Naive thymus-derived CD8-positive, alpha-beta T cell (primary cell): ENCODE data around the gene EBF4. TPM values are rescaled to one million over a fixed set of nuclear protein-coding genes. Genes with fewer than 3 reads are reported as not detected.

Experiments
- ATAC-seq, 2 donors: fragments of 150-1000 bp; cut with Tn5 transposase in 1 of 2; sonication (Bioruptor Pico), chemical (Tn5 transposase) in 1 of 2; 1 replicate in 1 of 2; 2 replicates in 1 of 2; pipeline ENCODE4 v1.10.0; 2021; ENCODE audit warnings: mild to moderate bottlenecking in 2 of 2, moderate library complexity in 2 of 2
- POLR2A ChIA-PET: fragments of 350-600 bp; sonication (Branson Sonifier 250); formaldehyde crosslinking; loops from one replicate; lab custom pipeline; 2021; ENCODE audit warnings: antibody characterized with exemption; lab: Charles Lee
- DNase-seq, 10 donors: peaks; one replicate each; pipeline versions ENCODE4 v3.0.0 to v3.0.0-alpha.2; 2020 to 2022
- H3K27ac Mint-ChIP-seq, 10 donors: one replicate each; pipeline ENCODE4 v1.8.0; 2020 to 2022; ENCODE audit warnings: mild to moderate bottlenecking in 10 of 10, mixed read lengths in 10 of 10, moderate library complexity in 4 of 10, inconsistent platforms in 1 of 10
- H3K27me3 Mint-ChIP-seq, 5 donors: one replicate each; pipeline ENCODE4 v1.8.0; 2021 to 2022; ENCODE audit warnings: mixed read lengths in 5 of 5
- H3K36me3 Mint-ChIP-seq, 3 donors: one replicate each; pipeline ENCODE4 v1.8.0; 2020 to 2022; ENCODE audit warnings: mixed read lengths in 3 of 3, mild to moderate bottlenecking in 2 of 3, inconsistent platforms in 1 of 3
- H3K4me1 Mint-ChIP-seq, 4 donors: one replicate each; pipeline ENCODE4 v1.8.0; 2021 to 2022; ENCODE audit warnings: mixed read lengths in 4 of 4
- H3K4me3 Mint-ChIP-seq, 10 donors: one replicate each; pipeline ENCODE4 v1.8.0; 2020 to 2022; ENCODE audit warnings: mild to moderate bottlenecking in 10 of 10, mixed read lengths in 10 of 10, moderate library complexity in 6 of 10, inconsistent platforms in 1 of 10
- H3K9me3 Mint-ChIP-seq, 9 donors: one replicate each; pipeline ENCODE4 v1.8.0; 2020 to 2022; ENCODE audit warnings: mixed read lengths in 9 of 9, mild to moderate bottlenecking in 3 of 9, inconsistent platforms in 1 of 9, moderate library complexity in 1 of 9
- polyA plus RNA-seq, 3 donors: library from polyadenylated mRNA; unstranded; fragments of 300-500 nt; fragmentation: Illumina TruSeq; gene quantifications; one replicate each; pipeline ENCODE4 v1.2.3, GENCODE V29; 2021
- total RNA-seq, 8 experiments: library from RNA in 2 of 8; stranded (reverse) in 2 of 8; gene quantifications; one replicate each; pipeline ENCODE4 v1.2.3 and lab custom pipeline; 2021 to 2026

Gene EBF4
- total and polyA plus RNA-seq, 5 experiments from 2014 or later = 0.37 to 14.9 (median 2.2) TPM

DNA sequence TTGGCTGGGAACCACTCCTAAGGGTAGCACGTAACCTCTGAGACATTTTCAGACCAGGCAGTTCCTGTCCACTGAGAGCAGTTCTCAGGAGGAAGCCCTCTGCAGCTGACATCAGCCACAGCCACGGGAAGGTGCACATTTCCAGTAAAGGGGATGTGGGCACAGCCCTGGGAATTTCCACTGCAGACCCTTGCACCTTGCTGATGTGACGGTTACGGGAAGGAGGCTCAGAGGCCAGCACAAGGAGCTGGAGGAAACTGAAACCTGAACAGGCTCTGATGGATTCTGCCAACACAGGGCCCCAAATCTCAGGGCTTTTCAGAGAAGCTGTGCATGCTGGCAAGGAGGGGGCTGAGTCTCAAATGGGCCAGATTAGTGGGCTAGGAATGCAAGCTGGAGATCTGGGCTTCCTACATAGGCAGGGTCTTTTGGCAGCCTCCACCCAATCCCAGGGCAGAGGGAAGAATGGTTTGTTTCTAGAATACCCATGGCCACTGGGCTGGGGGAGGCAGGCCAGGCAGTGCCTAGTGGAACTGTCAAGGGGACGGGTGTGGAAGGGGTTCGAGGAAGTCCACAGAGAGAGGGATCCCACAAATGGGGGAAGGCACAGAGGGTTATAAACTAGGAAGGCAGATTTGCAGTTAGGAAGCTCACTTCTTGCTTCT, 14.2 kb downstream of the EBF4 start:
- Mint-ChIP-seq H3K4me1 (peaks cover 0 to 2% (median 0%) of the 10 kb centered on the region in 4 donors), H3K27me3 (peaks cover 0 to 18% (median 9%) of the 10 kb centered on the region in 5 donors), H3K9me3 (no peaks in the 10 kb centered on the region), H3K36me3 (no peaks in the 10 kb centered on the region), H3K4me3 (peak overlapping the region in 1 of 10 donors; percentile 19), H3K27ac (peak overlapping the region in 2 of 10 donors; percentile 84 to 91)
- no peak for DNase-seq
- ATAC-seq = no peak
- POLR2A ChIA-PET = no interaction called here

DNA sequence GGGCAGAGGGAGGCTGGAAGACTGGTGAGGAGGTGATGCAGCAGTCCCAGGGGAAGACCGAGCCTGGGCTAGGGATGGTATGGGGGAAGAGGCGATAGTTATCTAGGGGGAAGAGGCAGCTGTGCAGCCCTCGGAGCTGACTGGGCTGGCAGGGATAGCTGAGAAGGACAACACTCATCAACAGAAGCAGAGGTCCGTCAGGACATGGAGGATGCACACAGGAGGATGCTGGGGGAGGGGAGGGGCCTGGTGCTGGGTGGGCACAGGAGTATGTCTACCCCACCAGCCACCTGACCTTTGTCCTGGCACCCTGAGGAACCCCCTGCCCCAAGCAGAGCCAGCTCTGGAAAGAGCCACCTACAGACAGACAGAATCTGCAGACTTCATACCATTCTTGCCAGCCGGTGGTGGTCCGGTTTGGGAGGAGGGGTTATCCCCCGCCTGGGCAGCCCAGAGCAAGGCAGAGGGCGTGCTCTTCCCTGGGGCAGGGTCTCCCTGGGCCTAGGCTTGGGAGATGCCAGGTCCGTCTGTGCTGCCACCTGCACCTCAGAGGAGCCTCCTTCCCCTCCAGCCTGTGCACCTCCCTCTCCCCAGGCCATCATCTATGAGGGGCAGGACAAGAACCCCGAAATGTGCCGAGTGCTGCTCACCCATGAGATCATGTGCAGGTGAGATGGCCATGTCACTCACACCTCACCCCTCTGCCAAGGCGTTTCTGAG, 14.9 kb downstream of the EBF4 start:
- Mint-ChIP-seq H3K4me3 (no peak overlapping the region), H3K36me3 (no peaks in the 10 kb centered on the region), H3K27me3 (peaks cover 0 to 18% (median 7%) of the 10 kb centered on the region in 5 donors), H3K9me3 (no peaks in the 10 kb centered on the region), H3K27ac (peak overlapping the region in 2 of 10 donors; percentile 84 to 91), H3K4me1 (peaks cover 0 to 2% (median 0%) of the 10 kb centered on the region in 4 donors)
- POLR2A ChIA-PET = interaction anchor here (1.7 kb wide), 1 partner anchor 22 kb away, joined by 3 read pairs; no protein-coding TSS in a partner anchor
- DNase-seq (no peak), ATAC-seq (no peak)

DNA sequence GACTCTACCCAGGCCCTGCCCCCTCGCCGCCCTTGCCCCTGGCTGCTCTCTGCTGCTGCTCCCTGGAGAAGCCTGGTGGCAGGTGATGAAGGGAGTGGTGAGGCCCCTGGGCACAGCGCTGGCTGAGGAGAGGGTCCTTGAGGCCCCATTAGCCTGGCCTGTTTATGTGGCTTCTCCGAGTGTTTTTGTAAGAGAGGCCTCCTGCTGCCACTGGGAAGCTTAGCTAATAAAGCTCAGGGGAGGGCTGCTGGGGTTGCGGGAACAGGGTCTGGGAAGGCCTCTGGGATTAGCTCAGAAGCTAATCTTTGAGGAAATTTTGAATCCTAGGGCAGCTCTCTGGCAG, 15.5 kb downstream of the EBF4 start:
- POLR2A ChIA-PET = interaction anchor here (1.7 kb wide), 1 partner anchor 22 kb away, joined by 3 read pairs; no protein-coding TSS in a partner anchor
- H3K9me3 Mint-ChIP-seq = no peaks in the 10 kb centered on the region
- H3K27me3 Mint-ChIP-seq = peaks cover 0 to 18% (median 7%) of the 10 kb centered on the region in 5 donors
- no peak overlapping the region for H3K4me3 Mint-ChIP-seq
- no peaks in the 10 kb centered on the region for H3K36me3 Mint-ChIP-seq
- DNase-seq (no peak), ATAC-seq (no peak)
- H3K27ac Mint-ChIP-seq = no peak overlapping the region
- peaks cover 0 to 2% (median 0%) of the 10 kb centered on the region in 4 donors for H3K4me1 Mint-ChIP-seq

- DNase-seq (no peak), ATAC-seq (no peak)
- H3K9me3 Mint-ChIP-seq = no peaks in the 10 kb centered on the region
- H3K4me3 Mint-ChIP-seq = no peak overlapping the region
- no peaks in the 10 kb centered on the region for H3K36me3 Mint-ChIP-seq
- H3K4me1 Mint-ChIP-seq = peaks cover 0 to 2% (median 0%) of the 10 kb centered on the region in 4 donors
- peaks cover 0 to 18% (median 7%) of the 10 kb centered on the region in 5 donors for H3K27me3 Mint-ChIP-seq
- H3K27ac Mint-ChIP-seq = no peak overlapping the region
- POLR2A ChIA-PET = interaction anchor here (0.6 to 1.7 kb wide), 2 partner anchors 12 to 23 kb away, joined by 3 read pairs; no protein-coding TSS in a partner anchor
Measured at GRCh38 chr20:2708665-2709064, 16.1 kb downstream of the EBF4 start.

DNA sequence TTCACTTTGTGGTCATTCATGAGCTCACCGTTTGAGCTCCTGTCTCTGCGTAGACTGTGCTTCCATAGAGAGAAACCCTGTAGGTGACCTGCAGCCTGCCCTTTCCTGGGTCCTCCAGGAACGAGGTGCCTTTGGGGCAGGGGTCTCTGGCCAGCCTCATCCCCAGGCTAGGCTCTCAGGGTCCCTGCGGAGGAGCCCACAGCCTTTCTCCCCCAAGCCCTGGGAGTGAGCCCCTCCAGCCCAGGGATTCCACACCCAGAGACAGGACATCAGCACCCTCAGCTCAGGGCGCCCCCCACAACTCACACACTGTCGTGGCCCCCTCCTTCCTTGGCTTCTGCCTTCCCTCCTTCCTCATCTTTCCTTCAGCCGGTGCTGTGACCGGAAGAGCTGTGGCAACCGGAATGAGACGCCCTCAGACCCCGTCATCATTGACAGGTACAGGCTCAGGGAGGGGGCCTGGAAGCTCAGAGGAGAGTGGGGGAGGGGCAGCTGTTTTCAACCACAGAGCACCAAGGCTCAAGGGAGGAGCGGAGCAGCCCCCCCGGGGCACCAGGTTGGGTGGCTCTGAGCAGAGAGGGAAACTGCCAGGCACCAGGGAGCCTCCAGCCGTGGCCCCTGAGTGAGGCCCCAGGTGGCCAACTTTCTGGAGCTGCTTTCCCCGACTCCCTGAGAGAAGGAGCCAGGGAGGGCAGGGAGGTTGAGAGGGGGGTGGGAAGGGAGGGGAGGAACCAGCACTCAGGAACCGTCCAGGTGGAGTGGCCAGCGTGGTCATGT, 16.8 kb downstream of the EBF4 start:
- Mint-ChIP-seq H3K4me1 (peaks cover 0 to 4% (median 2%) of the 10 kb centered on the region in 4 donors), H3K36me3 (no peaks in the 10 kb centered on the region), H3K27me3 (peaks cover 0 to 18% (median 7%) of the 10 kb centered on the region in 5 donors), H3K9me3 (no peaks in the 10 kb centered on the region), H3K27ac (peak overlapping the region in 2 of 10 donors; percentile 13 to 69), H3K4me3 (no peak overlapping the region)
- DNase-seq (no peak), ATAC-seq (no peak)
- POLR2A ChIA-PET = interaction anchor here (0.6 to 1.7 kb wide), 2 partner anchors 13 to 24 kb away, joined by 3 read pairs; no protein-coding TSS in a partner anchor

GRCh38 chr20:2713285-2713684, 20.7 kb downstream of the EBF4 start:
- peak in 4 of 10 donors; percentile 31 to 67 (median 56) for DNase-seq
- H3K9me3 Mint-ChIP-seq = peaks cover 0 to 4% (median 0%) of the 10 kb centered on the region in 9 donors
- peak; percentile 78 to 93 for ATAC-seq
- peaks cover 0 to 4% (median 0%) of the 10 kb centered on the region in 5 donors for H3K27me3 Mint-ChIP-seq
- no peak overlapping the region for H3K4me3 Mint-ChIP-seq
- H3K4me1 Mint-ChIP-seq = peaks cover 0 to 3% (median 2%) of the 10 kb centered on the region in 4 donors
- H3K27ac Mint-ChIP-seq = no peak overlapping the region
- POLR2A ChIA-PET = interaction anchor here (0.6 to 3.6 kb wide), 6 partner anchors 16 to 288 kb away, joined by 3 to 28 read pairs (median 4); no protein-coding TSS in a partner anchor
- H3K36me3 Mint-ChIP-seq = peaks cover 0 to 5% (median 0%) of the 10 kb centered on the region in 3 donors

GRCh38 chr20:2729251-2729713, 36.7 kb downstream of the EBF4 start:
- peak overlapping the region; percentile 20 to 97 (median 94) for H3K27ac Mint-ChIP-seq
- H3K9me3 Mint-ChIP-seq = peaks cover 0 to 13% (median 10%) of the 10 kb centered on the region in 9 donors
- H3K36me3 Mint-ChIP-seq = peaks cover 0 to 18% (median 12%) of the 10 kb centered on the region in 3 donors
- ATAC-seq (peak; percentile 97 to 98), DNase-seq (peak in 8 of 10 donors; percentile 27 to 71 (median 45))
- H3K4me1 Mint-ChIP-seq = peaks cover 9 to 34% (median 28%) of the 10 kb centered on the region in 4 donors
- H3K27me3 Mint-ChIP-seq = peaks cover 0 to 7% (median 0%) of the 10 kb centered on the region in 5 donors
- POLR2A ChIA-PET = interaction anchor here (0.7 to 6.8 kb wide), 13 partner anchors 10 to 144 kb away, joined by 3 to 150 read pairs (median 8); partner anchors contain the start of genes EBF4, IDH3B, NOP56 and PTPRA
- H3K4me3 Mint-ChIP-seq = peak overlapping the region; percentile 58 to 83 (median 73)

DNA sequence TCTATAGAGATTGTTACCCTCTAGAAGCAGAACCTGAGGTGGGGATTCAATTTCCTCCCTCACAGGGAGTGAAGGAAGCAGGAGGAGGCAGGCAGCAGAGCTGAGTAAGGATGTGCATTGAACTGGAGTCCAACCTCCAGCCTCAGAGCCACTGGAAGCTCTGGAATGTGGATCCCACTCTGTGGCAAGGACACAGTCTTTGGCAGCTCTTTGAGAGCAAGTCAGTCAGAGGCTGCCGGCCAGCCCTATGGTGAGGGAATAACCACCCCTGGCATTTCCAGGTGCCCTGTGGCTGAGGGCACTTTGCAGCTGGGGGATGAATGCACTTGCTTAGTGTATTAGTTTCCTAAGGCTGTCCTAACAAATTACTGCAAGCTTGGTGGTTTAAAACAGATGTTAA, 37.2 kb downstream of the EBF4 start:
- DNase-seq = no peak
- Mint-ChIP-seq H3K27ac (peak overlapping the region; percentile 20 to 97 (median 94)), H3K27me3 (peaks cover 0 to 8% (median 0%) of the 10 kb centered on the region in 5 donors), H3K4me3 (peak overlapping the region; percentile 58 to 83 (median 73)), H3K4me1 (peaks cover 11 to 39% (median 28%) of the 10 kb centered on the region in 4 donors), H3K9me3 (peaks cover 0 to 13% (median 10%) of the 10 kb centered on the region in 9 donors), H3K36me3 (peaks cover 2 to 18% (median 12%) of the 10 kb centered on the region in 3 donors)
- ATAC-seq = peak; percentile 6 to 12
- POLR2A ChIA-PET = interaction anchor here (0.7 to 6.8 kb wide), 10 partner anchors 11 to 122 kb away, joined by 3 to 150 read pairs (median 10); partner anchors contain the start of genes EBF4, IDH3B and NOP56

GRCh38 chr20:2734899-2735298, 42.3 kb downstream of the EBF4 start:
- POLR2A ChIA-PET = no interaction called here
- Mint-ChIP-seq H3K27me3 (peaks cover 0 to 2% (median 0%) of the 10 kb centered on the region in 5 donors), H3K27ac (no peak overlapping the region), H3K9me3 (peaks cover 0 to 13% (median 10%) of the 10 kb centered on the region in 9 donors), H3K36me3 (peaks cover 2 to 18% (median 12%) of the 10 kb centered on the region in 3 donors), H3K4me3 (no peak overlapping the region), H3K4me1 (peaks cover 20 to 44% (median 30%) of the 10 kb centered on the region in 4 donors)
- ATAC-seq = no peak
- no peak for DNase-seq

- no peak for ATAC-seq
- Mint-ChIP-seq H3K27me3 (peaks cover 0 to 2% (median 0%) of the 10 kb centered on the region in 5 donors), H3K27ac (peak overlapping the region in 8 of 10 donors; percentile 11 to 84 (median 75)), H3K9me3 (peaks cover 0 to 13% (median 9%) of the 10 kb centered on the region in 9 donors), H3K36me3 (peaks cover 2 to 13% (median 12%) of the 10 kb centered on the region in 3 donors), H3K4me3 (no peak overlapping the region), H3K4me1 (peaks cover 25 to 44% (median 36%) of the 10 kb centered on the region in 4 donors)
- POLR2A ChIA-PET = interaction anchor here (0.6 to 1.2 kb wide), 4 partner anchors 45 to 75 kb away, joined by 3 read pairs; partner anchors contain the start of gene IDH3B
- DNase-seq = no peak
Measured at GRCh38 chr20:2736441-2736840, 43.9 kb downstream of the EBF4 start.

DNA sequence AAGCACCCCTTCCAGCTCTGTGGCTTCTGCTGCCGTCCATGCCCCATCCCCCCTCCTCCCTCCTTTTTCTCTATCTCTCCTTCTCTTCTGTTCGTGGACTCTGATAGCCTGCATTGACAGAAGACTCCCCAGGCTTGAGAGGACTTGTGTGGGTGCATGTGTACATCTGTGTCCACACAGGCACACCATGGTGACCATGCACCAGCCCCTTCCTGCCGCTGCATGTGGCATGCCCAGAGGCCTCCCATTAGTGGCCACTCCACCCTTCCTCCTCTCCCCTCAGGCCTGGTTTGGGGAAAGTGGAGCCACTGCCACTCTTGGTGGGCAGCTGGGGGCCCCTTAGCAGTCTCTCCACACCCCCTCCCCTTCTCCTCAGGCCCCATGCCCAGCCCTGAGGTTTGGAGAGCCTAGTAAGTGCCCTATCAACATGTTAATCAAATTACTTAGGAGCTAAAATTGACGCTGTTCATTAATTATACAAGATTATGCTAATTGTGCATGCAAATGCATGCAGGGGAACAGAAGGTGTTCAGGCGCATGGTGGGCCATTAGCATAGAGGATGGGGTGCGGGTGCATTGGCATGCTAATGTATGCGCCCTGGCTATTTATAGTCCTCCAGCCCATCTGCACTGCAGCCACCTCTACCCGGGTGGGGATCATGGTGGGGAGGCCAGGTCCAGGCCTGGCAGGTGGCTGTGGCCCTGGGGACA, 45.9 kb downstream of the EBF4 start:
- peaks cover 0 to 2% (median under 1%) of the 10 kb centered on the region in 3 donors for H3K36me3 Mint-ChIP-seq
- H3K9me3 Mint-ChIP-seq = peaks cover 0 to 2% (median 0%) of the 10 kb centered on the region in 9 donors
- H3K27me3 Mint-ChIP-seq = peaks cover 0 to 3% (median 0%) of the 10 kb centered on the region in 5 donors
- H3K4me3 Mint-ChIP-seq = no peak overlapping the region
- DNase-seq (no peak), ATAC-seq (no peak)
- POLR2A ChIA-PET = interaction anchor here (0.9 to 5.0 kb wide), 4 partner anchors 9 to 128 kb away, joined by 3 to 150 read pairs (median 6); partner anchors contain the start of gene EBF4
- peaks cover 44 to 64% (median 54%) of the 10 kb centered on the region in 4 donors for H3K4me1 Mint-ChIP-seq
- H3K27ac Mint-ChIP-seq = peak overlapping the region; percentile 53 to 99 (median 80)
